Effector memory CD8-positive, alpha-beta T cell (primary cell): Measurements from ENCODE around the gene HBA2.
"Not testable (repeated sequence)": the region's sequence is repeated elsewhere in the genome, so short reads cannot be mapped to it uniquely, and the experiment has no call there.

ENCODE experiments used
- ATAC-seq: fragments of 150-1000 bp; cut with Tn5 transposase; replicated peaks from 2 replicates; pipeline ENCODE4 v1.10.0; 2021; ENCODE audit warnings: mild to moderate bottlenecking, moderate library complexity
- DNase-seq, 3 experiments: peaks; one replicate each; pipeline ENCODE4 v3.0.0; 2021
- H3K27ac Mint-ChIP-seq, 2 donors: one replicate each; pipeline ENCODE4 v1.8.0; 2022; ENCODE audit warnings: mild to moderate bottlenecking in 2 of 2, mixed read lengths in 2 of 2, moderate library complexity in 2 of 2
- H3K27me3 Mint-ChIP-seq, 2 donors: one replicate each; pipeline ENCODE4 v1.8.0; 2022; ENCODE audit warnings: mixed read lengths in 2 of 2
- H3K36me3 Mint-ChIP-seq: one replicate; pipeline ENCODE4 v1.8.0; 2022; ENCODE audit warnings: mild to moderate bottlenecking, moderate library complexity, mixed read lengths; ENCODE audit not compliant: insufficient read depth
- H3K4me1 Mint-ChIP-seq, 2 donors: one replicate each; pipeline ENCODE4 v1.8.0; 2022; ENCODE audit warnings: low read depth in 2 of 2, mixed read lengths in 2 of 2
- H3K4me3 Mint-ChIP-seq, 2 donors: one replicate each; pipeline ENCODE4 v1.8.0; 2022; ENCODE audit warnings: mild to moderate bottlenecking in 2 of 2, mixed read lengths in 2 of 2, moderate library complexity in 2 of 2
- H3K9me3 Mint-ChIP-seq, 2 donors: one replicate each; pipeline ENCODE4 v1.8.0; 2022; ENCODE audit warnings: mixed read lengths in 2 of 2

Gene HBA2

DNA sequence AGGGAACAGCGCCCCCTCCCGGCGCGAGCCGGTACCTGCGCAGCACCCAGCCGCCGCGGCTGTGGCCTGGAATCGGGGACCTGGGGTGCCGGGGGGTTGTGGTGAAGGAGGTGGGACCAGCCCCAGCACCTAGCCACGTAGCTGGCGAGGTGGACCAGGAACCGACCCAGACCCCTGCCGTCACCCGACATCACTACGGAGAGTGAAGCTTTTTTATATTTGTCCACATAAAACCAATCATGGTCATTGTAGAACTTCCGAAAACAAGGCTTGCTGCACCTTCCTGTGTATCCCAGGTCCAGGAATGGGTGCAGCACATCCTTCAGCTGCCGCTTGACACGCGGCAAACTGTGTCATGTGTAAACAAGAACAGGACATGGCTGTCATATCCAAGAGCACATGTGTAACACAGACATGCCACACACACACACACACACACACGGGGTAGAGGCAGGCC lies 8.9 kb downstream of the HBA2 start:
- no peak for ATAC-seq
- Mint-ChIP-seq H3K4me1 (peaks cover 0 to 3% of the 10 kb centered on the region in 2 donors), H3K36me3 (peaks cover 18% of the 10 kb centered on the region), H3K27me3 (peaks cover 15 to 16% of the 10 kb centered on the region in 2 donors), H3K4me3 (no peak overlapping the region), H3K9me3 (no peaks in the 10 kb centered on the region), H3K27ac (no peak overlapping the region)
- peak in 2 of 3 experiments; percentile 86 to 88 for DNase-seq

DNA sequence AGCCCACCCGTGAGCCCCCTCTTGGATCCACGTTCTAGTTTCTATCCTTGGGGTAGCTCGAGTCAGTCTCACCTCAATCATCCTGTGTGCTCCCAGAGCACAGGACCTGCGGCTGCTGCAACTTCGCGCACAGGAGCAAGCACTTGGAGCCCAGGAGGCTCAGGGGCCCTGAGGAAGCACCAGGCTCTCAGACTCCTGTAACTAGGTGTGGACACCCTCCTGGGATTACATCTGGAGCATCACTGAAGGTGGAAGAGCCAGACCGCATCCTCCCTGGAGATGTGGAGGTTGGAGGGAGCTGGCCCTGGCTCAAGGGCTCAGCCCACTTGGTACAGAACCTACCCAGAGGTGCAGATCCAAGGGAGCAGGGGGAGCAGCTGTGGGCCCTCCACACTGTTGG lies 10.3 kb downstream of the HBA2 start:
- ATAC-seq, result no peak
- H3K4me3 Mint-ChIP-seq, result no peak overlapping the region
- no peaks in the 10 kb centered on the region for H3K9me3 Mint-ChIP-seq
- DNase-seq, result no peak
- peaks cover 20% of the 10 kb centered on the region for H3K36me3 Mint-ChIP-seq
- H3K27me3 Mint-ChIP-seq, result peaks cover 6% of the 10 kb centered on the region in 2 donors
- H3K4me1 Mint-ChIP-seq, result no peaks in the 10 kb centered on the region
- H3K27ac Mint-ChIP-seq, result peak overlapping the region in 1 of 2 donors; percentile 20

DNA sequence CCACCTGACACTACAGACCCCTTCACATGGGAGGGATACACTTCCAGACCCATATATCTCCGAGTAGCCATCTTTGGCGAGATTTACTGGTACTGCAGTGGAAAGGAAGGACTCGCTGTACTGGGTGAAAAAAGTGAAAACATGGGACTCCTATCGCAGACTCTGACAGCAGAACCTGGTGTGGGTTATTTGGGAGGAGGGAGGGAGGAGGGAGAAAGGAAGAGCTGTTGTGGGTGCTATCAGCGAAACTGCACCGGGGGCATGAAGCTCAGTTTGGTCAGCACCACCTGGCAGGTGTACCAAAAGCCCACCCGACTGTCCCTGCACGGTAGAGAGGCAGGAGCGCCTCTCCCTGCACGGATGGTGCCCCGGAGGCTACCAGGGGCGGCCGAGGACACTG lies 12.5 kb downstream of the HBA2 start:
- no peak for ATAC-seq
- Mint-ChIP-seq H3K27ac (no peak overlapping the region), H3K4me3 (no peak overlapping the region), H3K9me3 (no peaks in the 10 kb centered on the region), H3K4me1 (peaks cover 0 to 4% of the 10 kb centered on the region in 2 donors), H3K36me3 (peaks cover 39% of the 10 kb centered on the region), H3K27me3 (no peaks in the 10 kb centered on the region)
- DNase-seq, result no peak

DNA sequence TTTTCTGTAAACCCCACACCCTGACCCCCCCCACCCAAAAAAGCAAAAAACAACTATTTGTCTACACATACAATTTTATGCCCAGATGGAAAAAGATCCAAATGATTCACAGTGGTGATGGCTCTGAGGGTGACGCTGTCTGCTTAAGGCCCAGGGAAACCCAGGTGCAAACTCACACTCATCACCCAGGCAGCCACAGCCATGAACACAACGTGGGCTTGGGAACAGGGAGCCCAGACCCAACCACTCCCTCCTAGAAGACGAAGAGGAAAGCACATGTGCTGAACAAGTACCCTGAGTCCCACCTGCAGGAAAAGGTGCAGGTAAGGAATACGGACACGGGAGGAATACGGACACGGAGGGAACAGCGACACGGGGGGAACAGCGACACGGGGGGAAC lies 13.0 kb downstream of the HBA2 start:
- Mint-ChIP-seq H3K27ac (peak overlapping the region in 1 of 2 donors; percentile 64), H3K36me3 (peaks cover 40% of the 10 kb centered on the region), H3K4me1 (peaks cover 0 to 4% of the 10 kb centered on the region in 2 donors), H3K4me3 (no peak overlapping the region), H3K27me3 (no peaks in the 10 kb centered on the region), H3K9me3 (no peaks in the 10 kb centered on the region)
- no peak for ATAC-seq
- DNase-seq, result no peak

DNA sequence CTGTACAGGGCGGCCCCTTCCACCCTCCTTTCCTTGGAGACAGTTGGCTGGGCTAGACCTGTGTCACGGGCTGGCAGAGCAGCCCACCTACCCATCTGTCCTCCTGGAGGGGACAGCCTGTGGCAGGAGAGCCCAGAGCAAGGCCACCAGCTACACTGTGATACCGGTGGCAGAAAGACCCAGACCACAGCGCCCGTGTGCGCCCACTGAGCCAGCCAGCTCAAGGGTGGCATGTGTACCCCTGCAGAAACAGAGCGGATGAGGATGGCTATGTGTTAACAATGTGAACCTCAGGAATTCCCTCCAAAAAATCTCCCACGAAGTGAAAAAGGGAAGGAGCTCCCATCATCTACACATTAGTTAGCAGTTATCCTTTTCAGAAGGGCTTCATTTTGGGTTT lies 14.7 kb downstream of the HBA2 start:
- Mint-ChIP-seq H3K4me1 (peaks cover 0 to 4% of the 10 kb centered on the region in 2 donors), H3K27me3 (no peaks in the 10 kb centered on the region), H3K27ac (no peak overlapping the region), H3K36me3 (peaks cover 51% of the 10 kb centered on the region), H3K9me3 (no peaks in the 10 kb centered on the region), H3K4me3 (no peak overlapping the region)
- no peak for DNase-seq
- ATAC-seq, result no peak

DNA sequence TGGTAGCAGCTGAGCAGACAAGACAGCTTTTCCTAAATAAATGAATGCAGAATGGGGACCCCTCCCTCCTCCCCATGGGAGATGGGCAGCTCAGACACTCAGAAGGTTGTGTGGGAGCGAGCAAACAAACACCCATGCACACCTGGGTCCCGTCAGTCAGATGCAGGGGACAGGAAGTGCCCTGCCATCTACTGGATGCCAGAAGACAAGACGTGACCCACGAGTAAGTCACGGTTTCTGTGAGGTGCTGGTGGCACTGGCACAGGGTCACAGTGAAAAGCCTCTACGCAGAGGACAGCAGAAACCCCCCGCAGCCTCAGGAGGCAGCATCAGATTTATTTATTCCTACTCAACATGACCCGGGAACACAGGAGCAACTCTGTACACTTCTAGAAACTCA lies 16.0 kb downstream of the HBA2 start:
- Mint-ChIP-seq H3K36me3 (peaks cover 62% of the 10 kb centered on the region), H3K9me3 (no peaks in the 10 kb centered on the region)

DNA sequence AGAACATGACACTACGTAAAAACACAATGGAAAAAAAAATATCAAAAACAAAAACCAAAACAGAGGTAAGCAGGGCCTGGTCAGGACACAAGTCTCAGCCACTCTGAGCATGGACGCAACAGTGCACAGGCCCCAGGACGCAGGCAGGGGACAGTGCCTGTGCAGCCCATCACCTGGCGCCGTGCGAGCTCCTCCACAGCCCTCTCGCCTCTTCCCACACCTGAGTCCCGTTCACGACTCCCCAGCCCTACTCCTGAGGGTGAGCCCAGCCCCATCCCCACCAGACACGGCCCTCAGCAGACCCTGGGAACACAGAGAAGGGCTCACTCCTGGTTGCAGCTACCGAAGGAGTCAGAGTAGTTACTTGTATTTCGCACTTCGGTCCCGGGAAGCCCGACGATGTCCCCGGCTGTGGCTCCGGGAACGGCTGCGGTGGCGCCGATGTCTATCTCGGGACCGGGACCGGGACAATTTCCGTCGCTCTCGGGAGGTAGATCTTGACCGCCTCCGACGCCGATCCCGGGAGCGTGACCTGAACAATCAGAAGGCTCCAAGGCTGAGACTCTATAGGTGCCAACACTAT lies 17.0 kb downstream of the HBA2 start:
- no peaks in the 10 kb centered on the region for H3K27me3 Mint-ChIP-seq
- peaks cover 0 to 4% of the 10 kb centered on the region in 2 donors for H3K4me1 Mint-ChIP-seq
- DNase-seq, result no peak
- peaks cover 70% of the 10 kb centered on the region for H3K36me3 Mint-ChIP-seq
- peak overlapping the region in 1 of 2 donors; percentile 51 for H3K27ac Mint-ChIP-seq
- no peak overlapping the region for H3K4me3 Mint-ChIP-seq
- no peaks in the 10 kb centered on the region for H3K9me3 Mint-ChIP-seq
- no peak for ATAC-seq

More for the DNA sequence above, 16.0 kb downstream of the HBA2 start:
- Mint-ChIP-seq H3K27me3 (no peaks in the 10 kb centered on the region), H3K27ac (peak overlapping the region; percentile 51 to 71), H3K4me1 (peaks cover 0 to 4% of the 10 kb centered on the region in 2 donors), H3K4me3 (no peak overlapping the region)
- ATAC-seq (peak; percentile 54), DNase-seq (no peak)

DNA sequence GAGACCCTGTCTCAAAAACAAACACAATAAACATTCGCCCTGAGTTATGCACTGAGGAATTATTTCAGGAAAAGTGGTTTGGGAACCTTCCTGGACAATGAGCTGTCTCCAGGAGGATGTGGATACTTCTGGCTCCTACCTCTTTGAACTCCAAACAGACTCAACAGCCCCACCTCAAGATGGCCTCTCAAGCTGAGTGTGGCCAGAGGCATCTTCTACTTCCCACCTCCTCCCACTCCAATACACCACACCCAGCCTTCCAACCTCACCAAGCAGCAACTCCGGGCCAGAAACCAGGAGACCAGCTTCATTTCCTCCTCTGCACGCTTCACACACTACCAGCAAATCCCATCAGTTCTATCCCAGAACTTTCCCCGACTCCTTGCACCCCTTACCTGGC lies 19.2 kb downstream of the HBA2 start:
- H3K4me1 Mint-ChIP-seq, result peaks cover 0 to 4% of the 10 kb centered on the region in 2 donors
- no peaks in the 10 kb centered on the region for H3K9me3 Mint-ChIP-seq
- H3K36me3 Mint-ChIP-seq, result peaks cover 84% of the 10 kb centered on the region
- H3K27ac Mint-ChIP-seq, result peak overlapping the region in 1 of 2 donors; percentile 49
- DNase-seq (no peak), ATAC-seq (no peak)
- H3K4me3 Mint-ChIP-seq, result no peak overlapping the region
- no peaks in the 10 kb centered on the region for H3K27me3 Mint-ChIP-seq

DNA sequence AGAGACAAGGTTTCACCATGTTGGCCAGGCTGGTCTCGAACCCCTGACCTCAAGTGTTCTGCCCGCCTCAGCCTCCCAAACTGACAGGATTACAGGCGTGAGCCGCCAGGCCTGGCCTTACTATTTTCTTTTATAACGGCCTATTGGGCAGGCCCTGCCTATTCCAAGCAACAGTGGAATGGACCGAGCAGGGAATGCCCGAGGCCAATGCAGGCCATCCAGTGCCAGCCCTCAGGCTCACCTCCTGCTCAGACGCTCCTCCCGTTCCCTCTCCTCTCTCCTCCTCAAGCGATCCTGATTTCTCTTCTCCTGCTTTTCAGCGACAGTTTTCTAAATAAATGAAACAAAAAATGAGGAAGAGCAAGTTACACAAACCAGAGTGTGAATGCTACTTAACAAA lies 20.0 kb downstream of the HBA2 start:
- Mint-ChIP-seq H3K4me1 (peaks cover 0 to 4% of the 10 kb centered on the region in 2 donors), H3K4me3 (no peak overlapping the region), H3K27ac (peak overlapping the region in 1 of 2 donors; percentile 49), H3K9me3 (no peaks in the 10 kb centered on the region), H3K36me3 (peaks cover 93% of the 10 kb centered on the region), H3K27me3 (no peaks in the 10 kb centered on the region)
- ATAC-seq, result no peak
- DNase-seq, result no peak

DNA sequence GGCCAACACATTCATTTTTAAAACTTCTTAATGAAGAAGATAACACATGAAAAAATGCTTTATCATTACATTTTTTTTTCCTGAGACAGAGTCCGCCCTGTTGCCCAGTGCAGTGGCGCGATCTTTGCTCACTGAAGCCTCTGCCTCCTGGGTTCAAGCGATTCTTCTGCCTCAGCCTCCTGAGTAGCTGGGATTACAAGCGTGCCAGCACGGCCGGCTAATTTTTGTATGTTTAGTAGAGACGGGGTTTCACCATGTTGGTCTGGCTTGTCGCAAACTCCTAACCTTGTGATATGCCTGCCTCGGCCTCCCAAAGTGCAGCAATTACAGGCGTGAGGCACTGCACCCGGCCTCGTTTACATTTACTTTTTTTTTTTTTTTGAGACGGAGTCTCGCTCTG lies 20.8 kb downstream of the HBA2 start:
- H3K4me1 Mint-ChIP-seq, result peaks cover 0 to 4% of the 10 kb centered on the region in 2 donors
- ATAC-seq (no peak), DNase-seq (no peak)
- H3K36me3 Mint-ChIP-seq, result peaks cover 96% of the 10 kb centered on the region
- no peaks in the 10 kb centered on the region for H3K27me3 Mint-ChIP-seq
- peak overlapping the region in 1 of 2 donors; percentile 49 for H3K27ac Mint-ChIP-seq
- H3K9me3 Mint-ChIP-seq, result no peaks in the 10 kb centered on the region
- H3K4me3 Mint-ChIP-seq, result no peak overlapping the region

DNA sequence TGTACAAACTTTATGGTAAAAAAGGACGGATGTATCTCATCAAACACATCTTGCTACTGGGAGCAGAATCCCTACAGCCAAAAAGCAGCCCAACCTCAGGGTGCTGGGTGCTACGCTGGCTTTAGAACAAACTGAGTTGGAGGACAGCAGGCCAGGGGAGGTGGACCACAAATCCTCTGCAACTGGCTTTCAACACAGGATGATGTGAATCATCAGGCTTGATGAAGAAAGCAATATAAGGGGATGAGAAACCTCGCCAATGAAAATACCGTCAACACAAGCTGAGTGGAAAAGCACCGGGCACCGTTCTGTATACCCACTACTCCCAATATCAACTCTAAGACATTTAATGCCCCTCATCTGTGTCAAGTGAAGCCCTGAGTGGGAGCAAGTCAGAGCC lies 21.8 kb downstream of the HBA2 start:
- ATAC-seq (no peak), DNase-seq (no peak)
- peaks cover 97% of the 10 kb centered on the region for H3K36me3 Mint-ChIP-seq
- H3K4me3 Mint-ChIP-seq, result no peak overlapping the region
- no peaks in the 10 kb centered on the region for H3K27me3 Mint-ChIP-seq
- H3K4me1 Mint-ChIP-seq, result no peaks in the 10 kb centered on the region
- no peaks in the 10 kb centered on the region for H3K9me3 Mint-ChIP-seq
- H3K27ac Mint-ChIP-seq, result no peak overlapping the region

DNA sequence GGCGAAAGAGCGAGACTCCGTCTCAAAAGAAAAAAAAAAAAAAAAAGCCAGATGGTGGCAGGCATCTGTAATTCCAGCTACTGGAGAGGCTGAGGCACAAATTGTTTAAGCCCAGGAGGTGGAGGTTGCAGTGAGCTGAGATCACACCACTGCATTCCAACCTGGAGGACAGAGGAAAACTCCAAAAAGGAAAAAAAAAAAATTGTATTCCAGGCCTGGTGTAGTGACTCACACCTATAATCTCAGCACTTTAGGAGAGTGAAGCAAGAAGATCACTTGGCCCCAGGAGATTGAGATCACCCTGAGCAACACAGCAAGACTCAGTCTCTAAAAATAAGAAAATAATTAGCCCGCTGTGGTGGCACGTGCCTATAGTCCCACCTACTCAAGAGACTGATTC lies 27.7 kb downstream of the HBA2 start:
- no peak for ATAC-seq
- no peaks in the 10 kb centered on the region for H3K9me3 Mint-ChIP-seq
- no peaks in the 10 kb centered on the region for H3K4me1 Mint-ChIP-seq
- H3K36me3 Mint-ChIP-seq, result peaks cover 99% of the 10 kb centered on the region
- H3K4me3 Mint-ChIP-seq, result no peak overlapping the region
- no peaks in the 10 kb centered on the region for H3K27me3 Mint-ChIP-seq
- no peak for DNase-seq
- no peak overlapping the region for H3K27ac Mint-ChIP-seq

DNA sequence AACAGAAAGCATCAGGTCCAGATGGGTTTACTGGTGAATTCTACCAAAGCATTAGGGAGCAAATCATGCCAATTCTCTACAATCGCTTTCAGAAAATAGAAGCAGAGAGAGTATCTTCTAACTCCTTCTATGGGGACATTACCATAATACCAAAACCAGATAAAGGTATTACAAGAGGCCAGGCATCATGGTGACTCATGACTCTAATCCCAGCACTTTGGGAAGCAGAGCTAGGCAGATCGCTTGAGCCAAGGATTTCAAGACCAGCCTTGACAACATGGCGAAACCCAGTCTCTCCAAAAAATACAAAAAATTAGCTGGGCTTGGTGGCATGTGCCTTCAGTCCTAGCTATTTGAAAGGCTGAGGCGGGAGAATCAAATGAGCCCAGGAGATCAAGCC lies 30.6 kb downstream of the HBA2 start:
- Mint-ChIP-seq H3K9me3 (no peaks in the 10 kb centered on the region), H3K4me3 (no peak overlapping the region), H3K27ac (no peak overlapping the region), H3K36me3 (peaks cover 99% of the 10 kb centered on the region), H3K4me1 (no peaks in the 10 kb centered on the region), H3K27me3 (no peaks in the 10 kb centered on the region)
- DNase-seq (no peak), ATAC-seq (no peak)

DNA sequence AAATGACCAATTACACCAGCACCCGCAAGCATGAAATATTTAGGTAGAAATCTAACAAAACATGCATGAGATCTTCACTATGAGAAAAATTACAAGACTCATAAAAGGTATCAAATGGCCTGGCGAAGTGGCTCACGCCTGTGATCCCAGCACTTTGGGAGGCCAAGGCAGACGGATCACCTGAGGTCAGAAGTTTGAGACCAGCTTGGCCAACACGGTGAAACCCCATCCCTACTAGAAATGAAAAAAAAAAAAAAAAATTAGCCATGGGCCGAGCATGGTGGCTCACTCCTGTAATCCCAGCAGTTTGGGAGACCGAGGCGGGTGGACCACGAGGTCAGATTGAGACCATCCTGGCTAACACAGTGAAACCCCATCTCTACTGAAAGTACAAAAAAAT lies 31.4 kb downstream of the HBA2 start:
- H3K27ac Mint-ChIP-seq, DNase-seq, ATAC-seq, H3K27me3 Mint-ChIP-seq, H3K4me1 Mint-ChIP-seq, H3K4me3 Mint-ChIP-seq, H3K9me3 Mint-ChIP-seq: not testable (repeated sequence)
- peaks cover 96% of the 10 kb centered on the region for H3K36me3 Mint-ChIP-seq
